HL-60 (cell line): Measurements from ENCODE around the gene CACNA1D.

Source experiments
- GABPA ChIP-seq: IDR thresholded peaks from 2 replicates; pipeline ENCODE4 v1.6.1; 2012; ENCODE audit warnings: low read depth
- POLR2AphosphoS5 ChIP-seq: IDR thresholded peaks from 2 replicates; pipeline ENCODE4 v1.6.1; 2012; ENCODE audit warnings: low read depth
- TF ChIP-seq, protein P1 (sequence below): IDR thresholded peaks from one replicate; pipeline ENCODE4 v1.5.1; 2011; ENCODE audit warnings: low read length, control low read depth, inconsistent platforms; ENCODE audit not compliant: insufficient read depth
- TF ChIP-seq, protein P2 (sequence below): IDR thresholded peaks from 2 replicates; pipeline ENCODE4 v1.6.1; 2012; ENCODE audit warnings: low read depth; ENCODE audit not compliant: insufficient replicate concordance

DNA sequence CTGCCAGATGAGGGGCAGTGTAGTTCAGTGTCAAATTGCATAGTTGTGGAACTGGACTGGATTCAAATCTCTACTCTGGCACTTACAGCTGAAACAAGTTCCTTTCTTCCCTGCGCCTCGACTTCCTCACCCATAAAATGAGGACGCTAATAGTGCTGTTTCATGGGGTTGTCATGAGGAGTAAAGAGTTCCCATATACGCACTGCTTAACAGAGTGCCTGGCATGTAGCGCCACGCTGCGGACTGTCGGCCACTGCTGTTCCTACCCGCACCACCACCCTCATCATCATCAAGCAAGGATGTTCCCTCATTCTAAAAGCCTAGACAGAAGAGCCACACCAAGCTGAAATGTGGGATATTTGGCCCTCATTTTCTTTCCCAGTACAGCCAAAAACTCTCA lies 259.9 kb downstream of the CACNA1D start:
- TF ChIP-seq, protein P1, sequence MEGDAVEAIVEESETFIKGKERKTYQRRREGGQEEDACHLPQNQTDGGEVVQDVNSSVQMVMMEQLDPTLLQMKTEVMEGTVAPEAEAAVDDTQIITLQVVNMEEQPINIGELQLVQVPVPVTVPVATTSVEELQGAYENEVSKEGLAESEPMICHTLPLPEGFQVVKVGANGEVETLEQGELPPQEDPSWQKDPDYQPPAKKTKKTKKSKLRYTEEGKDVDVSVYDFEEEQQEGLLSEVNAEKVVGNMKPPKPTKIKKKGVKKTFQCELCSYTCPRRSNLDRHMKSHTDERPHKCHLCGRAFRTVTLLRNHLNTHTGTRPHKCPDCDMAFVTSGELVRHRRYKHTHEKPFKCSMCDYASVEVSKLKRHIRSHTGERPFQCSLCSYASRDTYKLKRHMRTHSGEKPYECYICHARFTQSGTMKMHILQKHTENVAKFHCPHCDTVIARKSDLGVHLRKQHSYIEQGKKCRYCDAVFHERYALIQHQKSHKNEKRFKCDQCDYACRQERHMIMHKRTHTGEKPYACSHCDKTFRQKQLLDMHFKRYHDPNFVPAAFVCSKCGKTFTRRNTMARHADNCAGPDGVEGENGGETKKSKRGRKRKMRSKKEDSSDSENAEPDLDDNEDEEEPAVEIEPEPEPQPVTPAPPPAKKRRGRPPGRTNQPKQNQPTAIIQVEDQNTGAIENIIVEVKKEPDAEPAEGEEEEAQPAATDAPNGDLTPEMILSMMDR, result no peak
- no peak for TF ChIP-seq POLR2AphosphoS5
- TF ChIP-seq, protein P2, sequence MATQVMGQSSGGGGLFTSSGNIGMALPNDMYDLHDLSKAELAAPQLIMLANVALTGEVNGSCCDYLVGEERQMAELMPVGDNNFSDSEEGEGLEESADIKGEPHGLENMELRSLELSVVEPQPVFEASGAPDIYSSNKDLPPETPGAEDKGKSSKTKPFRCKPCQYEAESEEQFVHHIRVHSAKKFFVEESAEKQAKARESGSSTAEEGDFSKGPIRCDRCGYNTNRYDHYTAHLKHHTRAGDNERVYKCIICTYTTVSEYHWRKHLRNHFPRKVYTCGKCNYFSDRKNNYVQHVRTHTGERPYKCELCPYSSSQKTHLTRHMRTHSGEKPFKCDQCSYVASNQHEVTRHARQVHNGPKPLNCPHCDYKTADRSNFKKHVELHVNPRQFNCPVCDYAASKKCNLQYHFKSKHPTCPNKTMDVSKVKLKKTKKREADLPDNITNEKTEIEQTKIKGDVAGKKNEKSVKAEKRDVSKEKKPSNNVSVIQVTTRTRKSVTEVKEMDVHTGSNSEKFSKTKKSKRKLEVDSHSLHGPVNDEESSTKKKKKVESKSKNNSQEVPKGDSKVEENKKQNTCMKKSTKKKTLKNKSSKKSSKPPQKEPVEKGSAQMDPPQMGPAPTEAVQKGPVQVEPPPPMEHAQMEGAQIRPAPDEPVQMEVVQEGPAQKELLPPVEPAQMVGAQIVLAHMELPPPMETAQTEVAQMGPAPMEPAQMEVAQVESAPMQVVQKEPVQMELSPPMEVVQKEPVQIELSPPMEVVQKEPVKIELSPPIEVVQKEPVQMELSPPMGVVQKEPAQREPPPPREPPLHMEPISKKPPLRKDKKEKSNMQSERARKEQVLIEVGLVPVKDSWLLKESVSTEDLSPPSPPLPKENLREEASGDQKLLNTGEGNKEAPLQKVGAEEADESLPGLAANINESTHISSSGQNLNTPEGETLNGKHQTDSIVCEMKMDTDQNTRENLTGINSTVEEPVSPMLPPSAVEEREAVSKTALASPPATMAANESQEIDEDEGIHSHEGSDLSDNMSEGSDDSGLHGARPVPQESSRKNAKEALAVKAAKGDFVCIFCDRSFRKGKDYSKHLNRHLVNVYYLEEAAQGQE, result no peak
- TF ChIP-seq GABPA, result no peak
